ENCODE results near the gene TOP2A.

The TOP2A gene

GRCh38 chr17:40360091-40360490 is 57.6 kb downstream of the TOP2A start:
- no peak for DNase-seq (ENCODE audit: low read depth)

GRCh38 chr17:40358323-40359038 is 59.2 kb downstream of the TOP2A start:
- DNase-seq (ENCODE audit: low read depth), result no peak

GRCh38 chr17:40356990-40357881 is 60.5 kb downstream of the TOP2A start:
- DNase-seq (ENCODE audit: low read depth), result no peak

- DNase-seq (ENCODE audit: low read depth), result no peak
These were observed 61.6 kb downstream of the TOP2A start for GRCh38 chr17:40355804-40356758.

GRCh38 chr17:40355123-40355803 is 62.4 kb downstream of the TOP2A start:
- no peak for DNase-seq (ENCODE audit: low read depth)

GRCh38 chr17:40354221-40355122 is 63.2 kb downstream of the TOP2A start:
- no peak for DNase-seq (ENCODE audit: low read depth)

GRCh38 chr17:40352779-40353394 is 64.8 kb downstream of the TOP2A start:
- DNase-seq (ENCODE audit: low read depth), result no peak

- DNase-seq (ENCODE audit: low read depth), result no peak
These were observed 65.4 kb downstream of the TOP2A start for GRCh38 chr17:40352237-40352778.

GRCh38 chr17:40351359-40352236 is 66.1 kb downstream of the TOP2A start:
- DNase-seq (ENCODE audit: low read depth), result no peak

GRCh38 chr17:40350689-40351358 is 66.9 kb downstream of the TOP2A start:
- no peak for DNase-seq (ENCODE audit: low read depth)

GRCh38 chr17:40349895-40350688 is 67.6 kb downstream of the TOP2A start:
- DNase-seq (ENCODE audit: low read depth), result no peak

GRCh38 chr17:40349477-40349894 is 68.2 kb downstream of the TOP2A start:
- no peak for DNase-seq (ENCODE audit: low read depth)

- no peak for DNase-seq (ENCODE audit: low read depth)
These were observed 68.9 kb downstream of the TOP2A start for GRCh38 chr17:40348562-40349476.

- DNase-seq (ENCODE audit: low read depth), result no peak
These were observed 69.6 kb downstream of the TOP2A start for GRCh38 chr17:40348136-40348504.

GRCh38 chr17:40347319-40348135 is 70.2 kb downstream of the TOP2A start:
- no peak for DNase-seq (ENCODE audit: low read depth)
